ENCODE data around the gene STAT4.

Gene STAT4

DNA sequence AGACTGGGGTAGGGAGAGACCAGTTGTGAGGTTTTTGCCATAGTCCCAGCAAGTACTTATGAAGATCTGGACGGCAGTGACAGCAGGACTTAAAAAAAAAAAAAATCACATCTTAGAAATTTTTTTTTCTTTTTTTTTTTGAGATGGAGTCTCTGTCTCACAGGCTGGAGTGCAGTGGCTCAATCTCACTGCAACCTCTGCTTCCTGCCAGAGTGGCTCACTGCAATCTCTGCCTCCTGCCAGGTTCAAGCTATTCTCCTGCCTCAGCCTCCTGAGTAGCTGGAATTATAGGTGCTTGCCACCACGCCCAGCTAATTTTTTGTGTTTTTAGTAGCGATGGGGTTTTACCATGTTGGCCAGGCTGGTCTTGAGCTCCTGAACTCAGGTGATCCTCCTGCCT, 22.4 kb upstream of the STAT4 start:
- H3K4me3 ChIP-seq (replicated peaks; ENCODE audit: low read depth, low read length) = no peak overlapping the region
- H3K36me3 ChIP-seq (ENCODE audit: control insufficient read depth, insufficient read depth, low read length) = no peaks in the 10 kb centered on the region
- no peaks in the 10 kb centered on the region for H3K27me3 ChIP-seq (replicated peaks; ENCODE audit: control insufficient read depth, insufficient read depth, low read length)
- no peak for DNase-seq (ENCODE audit: extremely low read depth, insufficient read length)
- no peak for TF ChIP-seq CTCF (IDR thresholded peaks at IDR 0.05; ENCODE audit: insufficient read depth, low read length, poor library complexity, severe bottlenecking)

- H3K4me3 ChIP-seq (replicated peaks; ENCODE audit: low read depth, low read length) = no peak overlapping the region
- TF ChIP-seq CTCF (IDR thresholded peaks at IDR 0.05; ENCODE audit: insufficient read depth, low read length, poor library complexity, severe bottlenecking) = no peak
- no peak for DNase-seq (ENCODE audit: extremely low read depth, insufficient read length)
- no peaks in the 10 kb centered on the region for H3K36me3 ChIP-seq (ENCODE audit: control insufficient read depth, insufficient read depth, low read length)
- H3K27me3 ChIP-seq (replicated peaks; ENCODE audit: control insufficient read depth, insufficient read depth, low read length) = no peaks in the 10 kb centered on the region
These were observed 21.0 kb upstream of the STAT4 start for GRCh38 chr2:191171708-191172355.

DNA sequence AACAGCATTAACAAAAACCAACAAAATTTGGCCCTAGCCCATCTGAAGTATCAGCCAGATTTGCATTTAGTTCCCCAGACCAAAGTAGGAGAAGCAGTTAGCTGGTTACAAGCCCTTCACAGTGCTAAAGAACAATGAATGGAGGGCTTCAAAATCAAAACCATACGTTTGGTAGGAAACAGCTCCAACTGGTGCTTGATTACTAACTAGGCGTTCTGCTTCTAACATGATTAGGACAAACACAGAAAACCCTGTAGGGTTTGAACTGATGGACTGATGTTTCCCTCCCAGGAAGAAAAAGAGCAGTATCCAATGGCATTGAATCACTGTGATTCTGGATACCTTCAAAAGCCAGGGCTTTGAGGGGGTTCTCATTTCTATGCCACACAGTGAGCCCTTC, 20.5 kb upstream of the STAT4 start:
- Histone ChIP-seq H3K4me3 (replicated peaks; ENCODE audit: low read depth, low read length) (no peak overlapping the region), H3K27me3 (replicated peaks; ENCODE audit: control insufficient read depth, insufficient read depth, low read length) (no peaks in the 10 kb centered on the region), H3K36me3 (ENCODE audit: control insufficient read depth, insufficient read depth, low read length) (no peaks in the 10 kb centered on the region)
- DNase-seq (ENCODE audit: extremely low read depth, insufficient read length) = no peak
- TF ChIP-seq CTCF (IDR thresholded peaks at IDR 0.05; ENCODE audit: insufficient read depth, low read length, poor library complexity, severe bottlenecking) = no peak

DNA sequence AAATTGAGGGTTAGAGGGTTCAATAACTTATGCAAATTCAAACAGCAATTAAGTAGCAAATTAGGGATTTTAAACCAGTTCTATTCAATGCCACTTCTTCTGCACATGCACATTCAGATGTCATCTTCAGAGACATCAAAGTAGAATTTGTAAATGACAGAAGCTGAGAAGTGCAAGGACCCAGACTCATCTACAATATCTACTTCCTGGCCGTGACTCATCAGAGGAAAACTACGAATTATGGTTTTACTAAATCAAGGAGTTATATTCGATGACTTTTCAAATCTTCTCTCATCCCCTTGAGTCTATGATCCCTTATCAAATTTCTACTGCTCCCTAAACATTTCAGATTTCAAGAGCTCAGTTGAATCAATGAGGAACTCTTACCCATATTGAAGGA, 20.0 kb upstream of the STAT4 start:
- TF ChIP-seq CTCF (IDR thresholded peaks at IDR 0.05; ENCODE audit: insufficient read depth, low read length, poor library complexity, severe bottlenecking) = no peak
- H3K36me3 ChIP-seq (ENCODE audit: control insufficient read depth, insufficient read depth, low read length) = no peaks in the 10 kb centered on the region
- no peak overlapping the region for H3K4me3 ChIP-seq (replicated peaks; ENCODE audit: low read depth, low read length)
- H3K27me3 ChIP-seq (replicated peaks; ENCODE audit: control insufficient read depth, insufficient read depth, low read length) = no peaks in the 10 kb centered on the region
- DNase-seq (ENCODE audit: extremely low read depth, insufficient read length) = no peak

- TF ChIP-seq CTCF (IDR thresholded peaks at IDR 0.05; ENCODE audit: insufficient read depth, low read length, poor library complexity, severe bottlenecking) = no peak
- no peak overlapping the region for H3K4me3 ChIP-seq (replicated peaks; ENCODE audit: low read depth, low read length)
- no peaks in the 10 kb centered on the region for H3K36me3 ChIP-seq (ENCODE audit: control insufficient read depth, insufficient read depth, low read length)
- no peaks in the 10 kb centered on the region for H3K27me3 ChIP-seq (replicated peaks; ENCODE audit: control insufficient read depth, insufficient read depth, low read length)
- DNase-seq (ENCODE audit: extremely low read depth, insufficient read length) = no peak
These were observed 19.5 kb upstream of the STAT4 start for GRCh38 chr2:191170301-191170636.

All from GM06990 (cell line).